Right cardiac atrium (tissue), 5 donors: Measurements from ENCODE around the gene TOP3A. TPM values are rescaled to one million over a fixed set of nuclear protein-coding genes. Genes with fewer than 3 reads are reported as not detected.

ENCODE experiments used
- ATAC-seq, 2 donors: fragments of 200-7000 bp; cut with Tn5 transposase; one replicate each; pipeline versions ENCODE4 v1.8.0 to v1.9.1; 2020; ENCODE audit warnings: moderate library complexity in 2 of 2, mild to moderate bottlenecking in 1 of 2
- DNase-seq, 3 donors: peaks; one replicate each; pipeline ENCODE4 v3.0.0-alpha.2; 2020
- H3K27ac ChIP-seq: one replicate; pipeline ENCODE4 v1.5.1; 2013; ENCODE audit warnings: mild to moderate bottlenecking, low read length, control low read depth, moderate library complexity
- H3K27me3 ChIP-seq: one replicate; pipeline ENCODE4 v1.6.1; 2013; ENCODE audit not compliant: control insufficient read depth, insufficient read depth
- H3K4me1 ChIP-seq: one replicate; pipeline ENCODE4 v1.6.1; 2013; ENCODE audit warnings: low read length; ENCODE audit not compliant: control insufficient read depth, insufficient read depth
- H3K4me3 ChIP-seq: one replicate; pipeline ENCODE4 v1.5.1; 2013; ENCODE audit warnings: low read length, control low read depth
- H3K9me3 ChIP-seq: one replicate; pipeline ENCODE4 v1.6.1; 2013; ENCODE audit warnings: low read length; ENCODE audit not compliant: control insufficient read depth
- WGBS: extraction: QIAGEN DNeasy Blood & Tissue Kit; methylation state at CpG from one replicate; pipeline ENCODE4 v1.1.7; 2013; 5-methylcytosine and 5-hydroxymethylcytosine counted together
- intact Hi-C, 4 donors: fragments of 100-400 bp; cut with DNase I; formaldehyde crosslinking; loops; one replicate each; pipeline versions ENCODE4 v1.11.0 to v1.14.0; 2022 to 2023
- polyA plus RNA-seq: library from polyadenylated mRNA; stranded (reverse); fragments of 200-250 nt; gene quantifications from one replicate; pipeline ENCODE4 v1.2.3, GENCODE V29; 2013
- total RNA-seq, 4 donors: library from RNA; stranded (reverse); fragmentation: NEBNext Ultra II Directional; extraction: Animal tissue kit (Norgen Biotek cat#: 25700); gene quantifications; one replicate each; pipeline ENCODE4 v1.2.1, GENCODE V29; 2021
- donor health status: healthy with polysubstance abuse.
- donor health status: DM: no; HTN: yes; CAD: no.
- donor health status: DM: no; HTN: no; CAD: no.
- donor health status: DM: no; HTN: yes; CAD: no; lungs with severe emphysema.
- donor health status: DM: yes; HTN: yes; CAD: no.

The TOP3A gene
- total and polyA plus RNA-seq, 5 donors = 8.9 to 14.9 (median 11.0) TPM

GRCh38 chr17:18252160-18252559, 62.6 kb downstream of the TOP3A start:
- no peak overlapping the region for H3K4me3 ChIP-seq
- ATAC-seq (no peak), DNase-seq (no peak)
- H3K27me3 ChIP-seq = no peaks in the 10 kb centered on the region
- intact Hi-C loops = no loop called here
- WGBS = 81% methylated on average over 5 of the region's 5 CpGs
- H3K4me1 ChIP-seq = peaks cover 1% of the 10 kb centered on the region
- H3K27ac ChIP-seq = no peak overlapping the region
- no peaks in the 10 kb centered on the region for H3K9me3 ChIP-seq

DNA sequence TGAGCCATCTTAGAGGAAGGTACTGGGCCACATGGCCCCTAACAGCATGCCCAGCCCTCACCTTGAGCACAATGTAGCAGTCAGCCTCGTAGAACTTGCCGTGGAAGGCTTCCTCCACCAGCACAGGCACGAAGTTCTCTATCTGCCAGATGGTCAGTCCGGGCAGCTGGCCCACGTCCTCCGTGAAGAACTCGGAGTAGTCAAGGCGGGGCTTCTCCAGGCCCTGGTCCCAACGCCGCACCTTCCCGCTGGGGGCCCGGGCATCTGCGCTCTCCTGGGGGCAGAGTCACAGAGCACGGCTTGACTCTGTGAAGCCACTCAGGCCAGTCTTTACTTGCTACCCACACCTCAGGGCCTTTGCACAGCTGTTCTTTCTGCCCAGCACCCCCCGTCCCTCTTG, 63.6 kb downstream of the TOP3A start:
- Histone ChIP-seq H3K4me1 (no peaks in the 10 kb centered on the region), H3K9me3 (no peaks in the 10 kb centered on the region), H3K4me3 (no peak overlapping the region), H3K27me3 (no peaks in the 10 kb centered on the region), H3K27ac (no peak overlapping the region)
- DNase-seq = no peak
- WGBS = 75% methylated on average over 15 of the region's 15 CpGs
- intact Hi-C loops = no loop called here
- no peak for ATAC-seq

- Histone ChIP-seq H3K27ac (no peak overlapping the region), H3K4me1 (no peaks in the 10 kb centered on the region), H3K9me3 (no peaks in the 10 kb centered on the region), H3K4me3 (no peak overlapping the region), H3K27me3 (no peaks in the 10 kb centered on the region)
- 92% methylated on average over 14 of the region's 14 CpGs for WGBS
- intact Hi-C loops = no loop called here
- DNase-seq (no peak), ATAC-seq (no peak)
Measured at GRCh38 chr17:18250708-18251107, 64.1 kb downstream of the TOP3A start.

GRCh38 chr17:18250259-18250658, 64.5 kb downstream of the TOP3A start:
- Histone ChIP-seq H3K27me3 (no peaks in the 10 kb centered on the region), H3K4me3 (no peak overlapping the region), H3K9me3 (no peaks in the 10 kb centered on the region), H3K4me1 (no peaks in the 10 kb centered on the region), H3K27ac (no peak overlapping the region)
- intact Hi-C loops = no loop called here
- DNase-seq = no peak
- ATAC-seq = no peak
- WGBS = 89% methylated on average over 9 of the region's 9 CpGs

GRCh38 chr17:18248811-18249210, 66.0 kb downstream of the TOP3A start:
- ATAC-seq = no peak
- Histone ChIP-seq H3K27me3 (no peaks in the 10 kb centered on the region), H3K27ac (peak overlapping the region; percentile 54), H3K9me3 (no peaks in the 10 kb centered on the region), H3K4me1 (no peaks in the 10 kb centered on the region), H3K4me3 (no peak overlapping the region)
- WGBS = 72% methylated on average over 7 of the region's 7 CpGs
- intact Hi-C loops = no loop called here
- no peak for DNase-seq

DNA sequence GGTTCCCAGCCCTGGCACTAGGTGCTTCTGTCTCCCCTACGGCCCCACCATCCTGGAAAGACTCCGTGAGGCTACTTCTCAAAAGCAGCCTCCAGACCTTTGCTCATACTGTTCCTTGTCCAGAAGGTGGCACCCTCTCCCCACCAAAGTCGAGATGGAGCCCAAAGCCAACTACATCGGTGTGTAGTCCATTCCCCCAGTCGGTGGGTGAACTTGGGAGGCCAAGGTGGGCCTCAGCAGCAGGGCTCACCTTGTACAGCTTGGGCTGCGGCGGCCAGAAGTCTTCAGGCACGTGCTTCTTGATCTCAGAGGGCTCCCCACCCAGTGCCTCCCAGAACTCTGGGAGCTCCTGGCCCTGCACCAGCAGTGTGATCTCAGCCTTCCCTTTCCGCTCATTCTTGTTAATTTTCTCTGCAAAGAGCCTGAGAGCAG, 66.5 kb downstream of the TOP3A start:
- Histone ChIP-seq H3K27ac (peak overlapping the region; percentile 65), H3K4me3 (no peak overlapping the region), H3K27me3 (no peaks in the 10 kb centered on the region), H3K4me1 (no peaks in the 10 kb centered on the region), H3K9me3 (no peaks in the 10 kb centered on the region)
- ATAC-seq = peak; percentile 36 to 71
- peak; percentile 63 to 83 (median 82) for DNase-seq
- intact Hi-C loops = no loop called here
- WGBS = 18% methylated on average over 9 of the region's 9 CpGs

DNA sequence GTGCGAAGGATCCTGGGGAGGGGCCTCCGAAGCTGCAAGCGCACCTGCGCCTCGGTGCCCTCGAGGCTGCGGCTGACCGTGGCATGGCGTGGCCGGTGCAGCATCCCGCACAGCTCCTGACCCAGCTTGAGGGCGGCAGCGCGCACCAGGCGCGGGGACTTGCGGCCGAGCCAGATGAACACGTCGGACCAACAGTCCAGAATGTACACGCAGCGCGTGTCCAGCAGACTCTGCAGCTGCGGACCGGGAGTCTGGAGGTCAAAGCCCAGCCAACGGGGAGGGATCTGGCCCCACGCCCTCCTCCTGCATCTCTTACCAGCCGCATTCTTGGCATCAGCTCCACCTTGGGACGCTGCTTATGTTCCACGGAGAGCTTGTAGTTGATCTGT, 67.2 kb downstream of the TOP3A start:
- intact Hi-C loops = no loop called here
- DNase-seq = peak; percentile 53 to 75 (median 75)

GRCh38 chr17:18246880-18247612, 67.7 kb downstream of the TOP3A start:
- Histone ChIP-seq H3K27me3 (no peaks in the 10 kb centered on the region), H3K27ac (no peak overlapping the region), H3K4me3 (no peak overlapping the region), H3K9me3 (no peaks in the 10 kb centered on the region), H3K4me1 (no peaks in the 10 kb centered on the region)
- peak; percentile 48 to 61 for ATAC-seq
- DNase-seq = peak; percentile 71 to 89 (median 87)
- intact Hi-C loops = no loop called here
- WGBS = 43% methylated on average over 45 of the region's 46 CpGs

More for the DNA sequence above, 67.2 kb downstream of the TOP3A start:
- peak; percentile 1 to 6 for ATAC-seq
- Histone ChIP-seq H3K27ac (no peak overlapping the region), H3K27me3 (no peaks in the 10 kb centered on the region), H3K9me3 (no peaks in the 10 kb centered on the region), H3K4me3 (no peak overlapping the region), H3K4me1 (no peaks in the 10 kb centered on the region)
- 77% methylated on average over 30 of the region's 30 CpGs for WGBS

GRCh38 chr17:18246109-18246725, 68.6 kb downstream of the TOP3A start:
- DNase-seq (no peak), ATAC-seq (no peak)
- Histone ChIP-seq H3K27me3 (no peaks in the 10 kb centered on the region), H3K27ac (no peak overlapping the region), H3K4me3 (no peak overlapping the region), H3K9me3 (no peaks in the 10 kb centered on the region), H3K4me1 (no peaks in the 10 kb centered on the region)
- 85% methylated on average over 24 of the region's 24 CpGs for WGBS
- intact Hi-C loops = no loop called here

GRCh38 chr17:18245038-18245776, 69.6 kb downstream of the TOP3A start:
- 87% methylated on average over 21 of the region's 21 CpGs for WGBS
- intact Hi-C loops = no loop called here
- Histone ChIP-seq H3K4me3 (no peak overlapping the region), H3K4me1 (no peaks in the 10 kb centered on the region), H3K27me3 (no peaks in the 10 kb centered on the region), H3K27ac (no peak overlapping the region), H3K9me3 (no peaks in the 10 kb centered on the region)
- ATAC-seq (no peak), DNase-seq (no peak)

DNA sequence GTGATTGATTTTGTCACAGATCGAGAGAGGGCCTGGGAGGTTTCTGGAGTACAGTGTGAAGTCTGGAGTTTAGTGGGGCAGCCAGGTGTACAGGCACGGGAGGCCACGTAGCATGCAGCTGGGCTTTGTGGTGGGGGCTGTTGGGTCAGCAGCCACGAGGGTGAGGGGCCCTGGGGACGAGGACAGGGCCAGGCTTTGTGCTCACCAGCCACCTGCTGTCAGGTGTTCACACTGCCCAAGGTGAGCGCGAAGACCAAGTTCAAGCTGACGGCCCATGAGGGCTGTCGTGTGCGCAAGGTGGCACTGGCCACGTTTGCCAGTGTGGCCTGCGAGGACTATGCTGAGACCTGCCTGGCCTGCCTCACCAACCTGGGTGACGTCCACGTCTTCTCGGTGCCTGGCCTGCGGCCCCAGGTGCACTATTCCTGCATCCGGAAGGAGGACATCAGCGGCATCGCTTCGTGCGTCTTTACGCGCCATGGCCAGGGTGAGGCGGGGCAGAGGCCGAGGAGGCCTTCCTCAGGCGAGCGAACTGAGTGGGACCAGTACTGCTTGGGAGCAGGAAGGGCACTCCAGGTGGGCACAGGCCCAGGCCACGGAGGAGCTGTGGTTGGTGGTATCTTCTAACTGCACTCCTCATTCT, 73.4 kb downstream of the TOP3A start:
- intact Hi-C loops = no loop called here
- Histone ChIP-seq H3K27me3 (no peaks in the 10 kb centered on the region), H3K9me3 (no peaks in the 10 kb centered on the region), H3K27ac (no peak overlapping the region), H3K4me1 (no peaks in the 10 kb centered on the region), H3K4me3 (no peak overlapping the region)
- no peak for ATAC-seq
- 89% methylated on average over 28 of the region's 28 CpGs for WGBS
- DNase-seq = no peak
